Measurements from ENCODE around the gene INAFM1.

DNA sequence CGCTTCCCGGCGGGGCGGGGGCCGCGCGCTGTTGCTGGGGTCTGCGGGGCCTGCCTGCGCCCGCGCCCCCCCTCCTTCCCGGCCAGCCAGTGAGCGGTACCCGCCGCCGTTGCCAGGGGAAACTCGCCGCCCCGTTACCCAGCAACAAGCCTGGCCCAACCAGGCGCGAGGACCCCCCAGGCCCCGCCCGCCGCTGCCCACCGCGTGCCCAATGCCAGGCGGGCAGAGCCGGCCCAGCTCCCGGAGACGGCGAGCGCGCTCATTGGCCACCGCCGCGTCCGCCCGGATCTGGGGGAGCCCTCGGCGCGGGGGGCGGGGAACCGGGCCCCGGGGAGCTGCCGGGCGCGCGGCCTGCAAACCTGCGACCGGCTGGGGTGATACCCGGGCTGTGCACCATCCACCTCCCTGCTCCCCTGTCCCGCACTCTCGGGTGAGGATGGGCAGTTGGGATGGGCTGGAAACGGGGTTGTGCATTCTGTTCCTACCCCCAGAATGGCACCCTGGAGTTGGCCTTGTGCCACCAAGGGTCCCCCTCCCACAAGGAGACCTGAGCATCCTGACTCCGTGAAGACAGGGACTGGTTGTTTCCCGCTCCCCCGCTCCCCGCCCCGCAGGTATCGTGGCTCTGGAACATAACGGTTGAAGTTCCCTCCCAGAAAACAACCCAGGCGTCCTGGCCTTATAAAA lies 34.9 kb upstream of the INAFM1 start:
- TF ChIP-seq CTCF (conservative IDR thresholded peaks at IDR 0.05 in 1 of 2, IDR thresholded peaks at IDR 0.05 in 1 of 2; ENCODE audit: extremely low read depth in 1 of 2, insufficient read depth in 1 of 2, low read depth in 1 of 2, low read length in 2 of 2) (no peak), EZH2 (IDR thresholded peaks at IDR 0.05; ENCODE audit: borderline replicate concordance, low read length) (no peak)

All from mammary epithelial cell (primary cell).